AG20443 (cell line): ENCODE results near the gene DPYSL3.
A peak's percentile ranks its signal among the peaks of the same experiment; 100 is the strongest.

ENCODE experiments used
- DNase-seq: peaks from one replicate; pipeline ENCODE4 v3.0.0; 2012; ENCODE audit warnings: low spot score, mixed read lengths

DPYSL3 gene

GRCh38 chr5:147403651-147404640 is 105.9 kb downstream of the DPYSL3 start:
- DNase-seq = peak; percentile 91

- DNase-seq = no peak
These were observed 109.0 kb downstream of the DPYSL3 start for GRCh38 chr5:147400881-147401280.

- DNase-seq = no peak
These were observed 109.6 kb downstream of the DPYSL3 start for GRCh38 chr5:147400126-147400809.

GRCh38 chr5:147398860-147399259 is 111.0 kb downstream of the DPYSL3 start:
- DNase-seq = peak; percentile 62

- DNase-seq = no peak
These were observed 112.3 kb downstream of the DPYSL3 start for GRCh38 chr5:147397616-147398015.

GRCh38 chr5:147396070-147396823 is 113.6 kb downstream of the DPYSL3 start:
- DNase-seq = no peak

GRCh38 chr5:147393874-147394672 is 115.8 kb downstream of the DPYSL3 start:
- DNase-seq = no peak

- peak; percentile 81 for DNase-seq
These were observed 118.1 kb downstream of the DPYSL3 start for GRCh38 chr5:147391781-147392180.

- no peak for DNase-seq
These were observed 119.1 kb downstream of the DPYSL3 start for GRCh38 chr5:147390654-147391225.

- no peak for DNase-seq
These were observed 121.4 kb downstream of the DPYSL3 start for GRCh38 chr5:147388184-147389108.

GRCh38 chr5:147387109-147387508 is 122.8 kb downstream of the DPYSL3 start:
- DNase-seq = no peak

- DNase-seq = no peak
These were observed 125.3 kb downstream of the DPYSL3 start for GRCh38 chr5:147384346-147385193.

GRCh38 chr5:147382776-147383175 is 127.1 kb downstream of the DPYSL3 start:
- peak; percentile 80 for DNase-seq

- no peak for DNase-seq
These were observed 128.3 kb downstream of the DPYSL3 start for GRCh38 chr5:147381555-147381954.

- DNase-seq = no peak
These were observed 132.2 kb downstream of the DPYSL3 start for GRCh38 chr5:147377682-147378081.

GRCh38 chr5:147375151-147375550 is 134.7 kb downstream of the DPYSL3 start:
- no peak for DNase-seq

GRCh38 chr5:147373328-147373727 is 136.5 kb downstream of the DPYSL3 start:
- no peak for DNase-seq

GRCh38 chr5:147372191-147372590 is 137.7 kb downstream of the DPYSL3 start:
- no peak for DNase-seq

GRCh38 chr5:147371290-147371689 is 138.6 kb downstream of the DPYSL3 start:
- no peak for DNase-seq
